HG02970 (cell line): Measurements from ENCODE around the gene SNRNP40.

ENCODE experiments used
- ATAC-seq: cut with Tn5 transposase; IDR thresholded peaks from one replicate; pipeline ENCODE4 v1.9.1; 2021; ENCODE audit warnings: mild to moderate bottlenecking, moderate library complexity, moderate number of reproducible peaks; ENCODE audit not compliant: unreplicated experiment, low FRiP score

Gene SNRNP40

DNA sequence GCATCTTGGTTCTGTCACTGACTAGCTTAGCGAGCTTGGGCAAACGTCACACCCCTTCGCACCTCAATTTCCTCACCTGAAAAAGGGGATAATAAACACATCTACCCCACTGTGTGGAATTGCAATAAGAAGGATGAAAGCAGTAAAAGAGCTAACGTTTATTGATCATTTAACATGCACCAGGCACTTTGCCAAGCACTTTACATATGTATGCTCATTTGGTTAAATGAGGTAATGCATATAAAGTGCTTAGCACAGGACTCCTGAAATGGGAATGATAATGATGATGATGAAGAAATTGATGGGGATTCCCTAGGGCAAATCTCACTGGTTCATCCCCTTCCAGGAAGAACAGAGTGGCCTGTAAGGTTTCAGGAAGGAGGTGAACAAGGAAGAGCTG, 61.7 kb downstream of the SNRNP40 start:
- ATAC-seq = no peak

DNA sequence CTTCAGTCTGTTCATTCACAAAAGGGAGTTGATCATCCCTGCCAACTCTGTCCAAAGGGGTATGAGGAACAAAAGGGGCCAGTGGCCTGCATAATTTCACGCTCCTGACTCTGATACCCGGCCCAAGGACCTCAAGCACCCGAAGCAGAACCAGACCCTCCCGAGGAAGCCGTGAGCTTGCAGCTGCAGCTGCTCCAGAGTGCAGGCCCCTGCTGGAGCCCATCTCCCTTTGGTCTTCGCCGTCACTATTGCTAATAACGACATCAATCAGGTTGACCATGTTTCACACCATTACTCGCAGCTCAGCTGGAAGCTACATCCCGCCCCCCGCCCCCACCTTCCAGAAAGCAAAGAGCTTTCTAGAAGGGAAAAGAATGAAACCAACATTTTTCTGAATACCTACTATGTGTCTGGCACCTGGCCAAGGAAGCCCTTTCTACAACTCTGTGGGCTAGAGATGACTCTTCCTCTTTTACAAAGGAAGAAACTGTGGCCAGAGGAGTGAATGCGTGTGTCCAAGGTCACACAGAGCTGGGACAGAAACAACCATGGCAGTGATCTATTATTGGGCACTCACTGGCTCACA, 62.4 kb downstream of the SNRNP40 start:
- ATAC-seq = no peak

DNA sequence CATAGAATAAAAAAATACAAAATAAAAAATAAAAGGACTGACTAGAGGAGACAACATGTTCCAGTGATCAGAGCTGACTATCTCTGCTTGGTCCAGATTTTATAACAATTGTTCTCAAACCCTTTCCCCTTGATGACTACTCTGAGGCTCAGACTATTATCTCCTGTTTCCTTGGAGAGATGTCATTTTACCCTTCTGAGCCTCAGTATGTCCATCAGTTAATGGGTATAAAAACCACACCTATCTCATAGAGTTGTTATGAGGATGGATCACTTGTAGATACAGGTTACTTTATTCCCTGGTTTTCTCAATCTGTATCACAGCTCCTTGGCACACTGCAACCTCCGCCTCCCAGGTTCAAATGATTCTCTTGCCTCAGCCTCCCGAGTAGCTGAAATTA, 63.9 kb downstream of the SNRNP40 start:
- no peak for ATAC-seq

DNA sequence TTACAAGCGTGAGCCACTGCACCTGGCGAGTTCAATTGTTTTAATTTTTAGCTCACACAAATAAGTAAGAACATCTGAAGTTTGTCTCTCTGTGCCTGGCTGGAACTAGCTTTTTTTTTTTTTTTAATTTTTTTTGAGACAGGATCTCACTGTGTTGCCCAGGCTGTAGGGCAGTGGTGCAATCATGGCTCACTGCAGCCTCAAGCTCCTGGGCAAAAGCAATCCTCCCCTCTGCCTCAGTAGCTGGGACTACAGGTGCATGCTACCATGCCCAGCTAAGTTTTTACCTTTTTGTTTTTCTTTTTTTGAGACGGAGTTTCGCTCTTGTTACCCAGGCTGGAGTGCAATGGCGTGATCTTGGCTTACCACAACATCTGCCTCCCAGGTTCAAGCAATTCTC, 64.8 kb downstream of the SNRNP40 start:
- ATAC-seq = no peak

DNA sequence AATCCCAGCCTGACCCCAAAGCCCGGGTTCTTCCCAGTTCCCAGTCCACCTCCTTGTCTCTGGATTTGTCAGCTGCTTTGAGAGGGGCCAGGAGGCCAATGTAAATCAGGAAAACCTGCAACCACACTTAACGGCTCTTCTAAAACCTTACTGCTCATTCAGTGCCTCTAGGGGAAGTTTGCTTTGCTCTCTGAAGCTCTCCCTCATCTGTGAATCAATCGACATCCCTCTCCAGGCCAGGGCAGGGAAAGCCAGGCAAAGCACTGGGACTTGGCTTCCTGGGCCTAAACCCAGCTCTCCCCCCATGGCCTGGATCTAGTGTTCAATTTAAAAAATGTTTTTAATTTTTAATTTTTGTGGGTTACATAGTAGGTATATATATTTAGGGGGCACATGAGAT, 66.2 kb downstream of the SNRNP40 start:
- ATAC-seq = no peak

DNA sequence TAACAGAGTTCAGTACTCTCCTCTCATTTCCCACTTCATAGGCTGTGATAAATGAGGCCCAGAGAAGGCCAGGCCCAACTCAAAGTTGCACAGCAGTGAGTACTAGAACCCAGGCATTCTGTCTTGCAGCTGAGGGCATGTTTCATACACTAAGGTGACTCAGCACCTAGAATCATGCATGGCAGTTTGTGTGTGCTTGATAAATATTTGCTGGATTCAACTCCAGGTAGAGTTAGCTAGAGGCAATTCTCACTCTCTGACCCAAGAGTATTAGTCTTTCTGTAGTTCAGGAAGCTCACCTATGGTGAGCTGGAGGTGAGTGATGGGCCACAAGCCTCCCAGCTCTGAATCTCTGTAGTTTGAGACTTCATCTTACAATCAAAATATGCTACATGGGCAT, 67.6 kb downstream of the SNRNP40 start:
- ATAC-seq = no peak

DNA sequence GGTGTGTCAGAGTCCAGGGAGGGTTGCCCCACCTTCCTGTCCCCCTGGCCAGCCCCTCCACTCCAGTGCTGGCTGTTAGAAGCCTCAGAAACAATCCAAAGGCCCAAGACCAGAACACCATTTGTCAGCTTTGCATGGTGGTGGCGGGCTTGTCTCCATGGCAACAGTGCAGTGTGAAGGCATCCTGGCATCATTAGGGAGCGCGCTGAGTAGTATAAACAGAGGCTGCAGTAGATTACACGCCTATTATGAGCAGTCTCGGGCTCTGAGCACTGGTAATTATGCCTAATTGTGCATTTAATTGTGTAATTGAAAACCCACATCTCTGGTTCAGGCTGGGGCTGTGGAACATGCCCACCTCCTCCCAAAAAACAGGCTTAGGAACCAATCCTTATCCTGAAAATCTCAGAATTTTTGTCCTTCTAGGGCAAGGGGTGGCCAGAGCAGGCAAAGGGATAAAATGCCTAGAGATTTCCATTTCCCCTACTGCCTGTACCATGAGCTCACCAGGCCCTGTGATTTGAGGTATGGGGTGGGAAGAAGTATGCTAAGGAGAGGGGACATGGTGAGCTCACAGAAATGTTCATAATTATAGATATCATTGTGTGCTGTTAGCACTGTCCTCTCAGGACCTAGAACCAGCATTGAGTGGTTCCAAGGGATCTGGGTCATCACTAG, 68.6 kb downstream of the SNRNP40 start:
- no peak for ATAC-seq

DNA sequence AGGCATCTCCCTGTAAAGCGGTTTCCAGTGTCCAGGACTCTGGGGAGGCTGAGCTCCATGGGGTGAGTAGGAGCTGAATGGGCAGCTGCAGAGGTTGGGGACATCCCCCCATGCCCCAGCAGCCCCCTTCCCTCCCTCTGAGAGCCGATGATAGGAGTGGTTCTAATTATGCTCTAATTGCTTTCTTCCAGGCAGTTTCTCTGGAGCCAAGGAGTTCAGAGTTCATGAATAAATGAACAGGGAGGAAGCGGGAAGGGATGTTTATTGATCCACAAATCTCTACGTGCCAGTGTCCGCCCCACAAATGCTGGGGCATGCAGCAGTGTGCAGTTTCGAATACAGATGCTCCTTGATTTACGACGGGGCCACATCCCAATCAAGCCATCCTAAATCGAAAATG, 72.5 kb downstream of the SNRNP40 start:
- no peak for ATAC-seq

DNA sequence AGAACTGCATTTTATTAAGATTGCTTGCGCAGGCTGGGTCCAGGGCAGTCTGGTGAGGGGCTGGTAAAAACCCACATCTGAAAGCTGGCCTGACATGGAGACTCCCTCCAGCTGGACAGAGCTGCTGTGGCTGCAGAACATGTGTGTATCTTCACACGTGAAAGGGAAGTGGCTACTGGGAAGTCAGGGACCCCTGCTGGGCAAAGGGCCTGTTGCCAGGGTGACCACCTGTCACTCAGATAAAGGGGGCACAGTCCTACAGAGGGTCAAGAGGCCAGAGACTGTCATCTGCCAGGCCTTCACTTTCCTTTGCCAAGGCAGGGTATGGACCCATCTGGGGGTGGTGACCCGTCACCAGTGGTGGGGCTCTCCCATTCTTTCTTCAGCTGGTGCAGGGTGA, 74.4 kb downstream of the SNRNP40 start:
- ATAC-seq = no peak

DNA sequence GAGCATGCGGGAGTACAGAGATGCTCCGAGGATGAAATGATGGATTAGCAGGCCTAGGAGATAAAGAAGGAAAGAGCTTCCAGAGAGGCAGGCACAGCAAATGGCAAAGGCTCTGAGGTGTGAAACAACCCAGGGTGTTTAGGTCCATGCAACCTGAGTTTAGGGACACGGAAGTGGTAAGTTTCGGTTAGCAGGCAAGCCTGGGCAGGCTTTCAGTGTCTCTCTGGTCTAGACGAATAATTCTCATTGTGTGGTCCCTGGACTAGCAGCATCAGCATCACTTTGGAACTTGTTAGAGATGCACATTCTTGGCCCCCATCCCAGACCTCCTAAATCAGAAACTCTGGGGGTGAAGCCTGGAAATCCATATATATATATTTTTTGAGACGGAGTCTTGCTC, 75.5 kb downstream of the SNRNP40 start:
- ATAC-seq = no peak

DNA sequence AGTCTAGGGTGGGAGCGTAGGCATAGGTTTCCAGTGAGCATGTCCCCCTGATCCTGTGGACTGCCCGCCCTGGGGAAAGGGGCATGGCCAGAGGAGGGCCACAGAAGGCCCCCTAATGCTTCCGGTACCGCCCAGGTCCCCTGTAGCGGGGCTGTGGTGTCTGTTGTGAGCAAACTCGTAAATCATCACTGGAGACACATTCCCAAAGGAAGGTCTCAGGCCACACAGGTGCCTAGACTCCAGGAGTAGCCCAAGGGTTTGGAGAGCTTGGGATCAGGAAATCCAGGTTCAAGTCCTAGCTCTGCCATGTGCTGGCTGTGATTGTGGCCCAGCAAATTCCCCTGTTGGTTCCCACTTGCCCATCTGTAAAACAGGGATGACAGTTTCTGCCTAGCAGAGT, 77.1 kb downstream of the SNRNP40 start:
- ATAC-seq = no peak

DNA sequence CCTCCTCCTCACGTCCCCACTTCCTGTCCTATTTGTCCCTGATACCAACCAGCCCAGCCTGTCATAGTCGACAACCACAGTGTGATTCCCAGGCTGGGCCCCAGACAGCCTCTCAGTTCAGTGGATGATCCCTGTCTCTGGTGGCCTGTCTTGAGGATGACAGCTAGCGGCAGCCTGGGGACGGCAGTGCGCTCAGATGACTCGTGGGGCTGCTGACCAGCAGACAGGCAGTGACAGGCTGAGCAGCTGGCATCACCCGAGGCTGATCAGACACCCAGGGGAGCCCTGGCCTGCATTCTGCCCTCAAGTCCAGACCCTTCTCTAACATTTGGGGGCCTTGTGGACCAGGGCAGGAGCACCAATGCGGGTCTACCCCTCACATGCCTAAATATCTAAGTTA, 77.9 kb downstream of the SNRNP40 start:
- ATAC-seq = no peak

DNA sequence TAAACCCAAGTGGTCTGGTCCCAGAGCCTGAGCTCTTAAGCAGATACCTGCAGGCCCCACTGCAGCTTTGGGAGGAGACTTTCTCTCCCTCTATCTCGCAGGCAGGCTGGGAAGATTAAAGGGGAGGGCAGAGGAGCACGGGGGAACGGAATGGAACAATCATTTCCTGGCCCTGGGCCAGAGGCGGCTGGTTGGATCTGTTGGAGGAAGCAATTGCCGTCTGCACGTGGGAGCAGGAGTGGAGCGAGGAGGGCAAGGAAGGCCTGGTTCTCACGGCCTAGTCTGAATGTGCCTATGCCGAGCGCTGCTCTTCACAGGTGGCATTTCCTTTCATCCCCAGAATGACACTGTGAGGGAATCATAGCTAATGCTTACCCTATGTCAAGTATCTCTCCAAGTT, 80.6 kb downstream of the SNRNP40 start:
- ATAC-seq = no peak

DNA sequence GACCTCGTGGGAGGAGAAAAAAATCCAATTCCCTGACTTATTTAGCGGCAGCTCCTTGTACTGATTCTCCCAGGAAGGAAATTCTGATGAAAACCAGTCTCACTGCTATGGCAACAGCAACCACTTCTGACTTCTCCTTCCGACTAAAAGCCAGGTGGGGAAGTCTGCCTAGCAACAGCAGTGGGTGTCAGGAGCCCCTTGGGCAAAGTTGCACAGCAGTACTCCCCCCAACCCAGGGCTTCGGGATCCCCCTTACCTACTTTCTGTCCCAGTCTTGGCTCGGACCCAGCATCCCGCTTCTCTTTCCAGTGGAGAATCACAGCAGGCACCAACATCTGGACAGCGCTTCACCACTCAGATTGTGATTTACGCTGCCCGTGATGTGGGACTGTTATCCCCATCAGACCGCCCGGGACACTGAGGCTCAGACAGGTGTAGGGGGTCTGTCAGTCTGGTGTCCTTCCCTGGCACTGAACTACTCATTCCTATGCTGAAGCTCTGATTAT, 81.5 kb downstream of the SNRNP40 start:
- no peak for ATAC-seq

DNA sequence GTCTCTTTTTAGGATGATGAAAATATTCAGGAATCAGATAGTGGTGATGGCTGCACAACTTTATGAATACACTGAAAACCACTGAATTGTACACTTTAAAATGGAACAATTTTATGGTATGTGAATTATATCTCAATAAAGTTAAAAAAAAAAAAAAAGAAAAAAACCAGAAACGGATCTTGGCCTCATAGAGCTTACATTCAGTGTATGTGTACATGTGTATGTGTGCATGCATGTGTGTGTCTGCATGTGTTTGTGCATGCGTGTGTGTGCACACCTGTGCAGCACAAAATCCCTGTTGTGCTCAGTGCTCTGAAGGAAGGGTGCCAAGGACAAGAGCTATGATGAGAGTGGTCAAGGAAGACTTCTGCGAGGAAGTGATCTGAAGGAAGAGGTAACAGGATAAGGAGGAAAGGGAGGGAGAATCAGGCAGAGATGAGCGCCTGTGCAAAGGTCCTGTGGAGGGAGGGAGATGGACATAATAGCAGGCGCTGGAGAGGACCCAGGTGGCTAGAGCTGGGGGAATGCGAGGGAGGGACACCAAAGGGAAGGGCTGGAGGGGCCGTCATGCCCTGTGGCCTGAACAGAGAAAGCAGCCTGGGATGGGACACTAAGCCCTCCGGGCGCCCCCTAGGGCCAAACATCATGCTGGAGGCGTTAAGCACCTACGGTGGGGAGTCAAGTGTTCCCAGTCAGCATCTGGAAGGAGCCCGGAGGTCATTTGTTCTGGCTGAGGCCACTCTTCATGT, 82.1 kb downstream of the SNRNP40 start:
- no peak for ATAC-seq
